OCI-LY3 (cell line): ENCODE data around the gene KIT.

ENCODE experiments used
- H2AFZ ChIP-seq: fragments of 200-600, 300-600 bp; shearing (Covaris generic); 2 replicates; pipeline ENCODE4 v1.6.0; 2014; ENCODE audit warnings: antibody characterized with exemption, low read depth, low read length
- H3K27ac ChIP-seq: fragments of 200-600, 300-600 bp; sonication (generic); 2 replicates; pipeline ENCODE4 v1.5.1; 2014; ENCODE audit warnings: mild to moderate bottlenecking, low read length, moderate library complexity, mixed read lengths
- H3K27me3 ChIP-seq: fragments of 200-600, 300-600 bp; sonication (generic); 2 replicates; pipeline ENCODE4 v1.6.1; 2014; ENCODE audit warnings: low read depth, low read length, mixed read lengths
- H3K36me3 ChIP-seq: fragments of 200-600, 300-600 bp; sonication (generic); replicated peaks from 2 replicates; pipeline ENCODE3; 2014; ENCODE audit warnings: low read depth, low read length, mixed read lengths
- H3K4me1 ChIP-seq: fragments of 300-600, 200-600 bp; sonication (generic); 2 replicates; pipeline ENCODE4 v1.6.1; 2014; ENCODE audit warnings: low read length, mixed read lengths
- H3K4me2 ChIP-seq: fragments of 200-600, 300-600 bp; sonication (generic); 2 replicates; pipeline ENCODE4 v1.6.1; 2014; ENCODE audit warnings: low read length, mixed read lengths
- H3K4me3 ChIP-seq: fragments of 300-600, 200-600 bp; sonication (generic); 2 replicates; pipeline ENCODE4 v1.5.1; 2014; ENCODE audit warnings: antibody characterized with exemption, mild to moderate bottlenecking, low read length, moderate library complexity
- H3K79me2 ChIP-seq: fragments of 300-600, 200-600 bp; shearing (Covaris generic); 2 replicates; pipeline ENCODE4 v1.6.1; 2014; ENCODE audit warnings: mild to moderate bottlenecking, low read length, mixed read lengths
- H3K9ac ChIP-seq: fragments of 300-600, 200-600 bp; shearing (Covaris generic); 2 replicates; pipeline ENCODE4 v1.6.0; 2014; ENCODE audit warnings: mild to moderate bottlenecking, low read length, moderate library complexity
- H3K9me3 ChIP-seq: fragments of 200-600, 300-600 bp; shearing (Covaris generic); 2 replicates; pipeline ENCODE4 v1.6.1; 2014; ENCODE audit warnings: low read length, mixed read lengths; ENCODE audit not compliant: insufficient read depth
- H4K20me1 ChIP-seq: fragments of 200-600, 300-600 bp; sonication (generic); 2 replicates; pipeline ENCODE4 v1.6.1; 2016; ENCODE audit warnings: low read length, mixed read lengths; ENCODE audit not compliant: insufficient read depth
- EZH2phosphoT487 ChIP-seq: fragments of 200-600 bp; shearing (Covaris generic); IDR thresholded peaks from 2 replicates; pipeline ENCODE4 v1.6.1; 2018; ENCODE audit warnings: antibody characterized with exemption, mixed run types, low read depth
- TF ChIP-seq, protein P1 (sequence below): fragments of 200-600, 300-600 bp; sonication (generic); IDR thresholded peaks from 2 replicates; pipeline ENCODE4 v1.5.1; 2014; ENCODE audit warnings: antibody characterized with exemption, low read length, low read depth

The KIT gene

DNA sequence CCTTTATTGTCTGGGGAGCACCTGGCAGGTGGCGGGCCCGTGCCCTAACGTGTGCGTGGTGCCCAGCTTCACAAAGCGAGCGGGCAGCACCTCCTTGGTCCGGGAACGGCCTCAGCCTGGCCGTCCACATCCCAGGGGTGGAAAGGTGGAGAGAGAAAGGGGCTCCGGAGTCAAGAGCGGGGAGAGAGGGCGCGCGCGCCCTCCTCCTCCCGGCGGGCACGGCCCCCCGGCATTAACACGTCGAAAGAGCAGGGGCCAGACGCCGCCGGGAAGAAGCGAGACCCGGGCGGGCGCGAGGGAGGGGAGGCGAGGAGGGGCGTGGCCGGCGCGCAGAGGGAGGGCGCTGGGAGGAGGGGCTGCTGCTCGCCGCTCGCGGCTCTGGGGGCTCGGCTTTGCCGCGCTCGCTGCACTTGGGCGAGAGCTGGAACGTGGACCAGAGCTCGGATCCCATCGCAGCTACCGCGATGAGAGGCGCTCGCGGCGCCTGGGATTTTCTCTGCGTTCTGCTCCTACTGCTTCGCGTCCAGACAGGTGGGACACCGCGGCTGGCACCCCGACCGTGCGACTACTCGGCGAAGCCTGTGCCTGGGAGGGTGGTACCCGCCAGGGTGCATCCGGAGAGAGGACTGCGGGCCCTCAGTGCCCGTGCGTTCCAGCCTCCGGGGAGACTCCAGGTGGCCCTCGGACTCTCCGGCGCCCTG, at the start of gene KIT:
KIT (plus strand) TSS at position 407 of the 701 bp plus-strand sequence; CDS start at position 465, 58 bp downstream.
- Histone ChIP-seq H3K79me2 (no peaks in the 10 kb centered on the region), H3K27ac (no peak within 1 kb of the TSS), H3K9ac (no peak within 1 kb of the TSS), H3K4me1 (no peaks in the 10 kb centered on the region), H4K20me1 (no peaks in the 10 kb centered on the region), H3K9me3 (no peaks in the 10 kb centered on the region), H3K4me2 (no peak within 1 kb of the TSS), H2AFZ (no peak within 1 kb of the TSS), H3K4me3 (no peak within 1 kb of the TSS), H3K36me3 (no peaks in the 10 kb centered on the region), H3K27me3 (no peaks in the 10 kb centered on the region)
- no peak for TF ChIP-seq EZH2phosphoT487
- TF ChIP-seq, protein P1, sequence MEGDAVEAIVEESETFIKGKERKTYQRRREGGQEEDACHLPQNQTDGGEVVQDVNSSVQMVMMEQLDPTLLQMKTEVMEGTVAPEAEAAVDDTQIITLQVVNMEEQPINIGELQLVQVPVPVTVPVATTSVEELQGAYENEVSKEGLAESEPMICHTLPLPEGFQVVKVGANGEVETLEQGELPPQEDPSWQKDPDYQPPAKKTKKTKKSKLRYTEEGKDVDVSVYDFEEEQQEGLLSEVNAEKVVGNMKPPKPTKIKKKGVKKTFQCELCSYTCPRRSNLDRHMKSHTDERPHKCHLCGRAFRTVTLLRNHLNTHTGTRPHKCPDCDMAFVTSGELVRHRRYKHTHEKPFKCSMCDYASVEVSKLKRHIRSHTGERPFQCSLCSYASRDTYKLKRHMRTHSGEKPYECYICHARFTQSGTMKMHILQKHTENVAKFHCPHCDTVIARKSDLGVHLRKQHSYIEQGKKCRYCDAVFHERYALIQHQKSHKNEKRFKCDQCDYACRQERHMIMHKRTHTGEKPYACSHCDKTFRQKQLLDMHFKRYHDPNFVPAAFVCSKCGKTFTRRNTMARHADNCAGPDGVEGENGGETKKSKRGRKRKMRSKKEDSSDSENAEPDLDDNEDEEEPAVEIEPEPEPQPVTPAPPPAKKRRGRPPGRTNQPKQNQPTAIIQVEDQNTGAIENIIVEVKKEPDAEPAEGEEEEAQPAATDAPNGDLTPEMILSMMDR = no peak

DNA sequence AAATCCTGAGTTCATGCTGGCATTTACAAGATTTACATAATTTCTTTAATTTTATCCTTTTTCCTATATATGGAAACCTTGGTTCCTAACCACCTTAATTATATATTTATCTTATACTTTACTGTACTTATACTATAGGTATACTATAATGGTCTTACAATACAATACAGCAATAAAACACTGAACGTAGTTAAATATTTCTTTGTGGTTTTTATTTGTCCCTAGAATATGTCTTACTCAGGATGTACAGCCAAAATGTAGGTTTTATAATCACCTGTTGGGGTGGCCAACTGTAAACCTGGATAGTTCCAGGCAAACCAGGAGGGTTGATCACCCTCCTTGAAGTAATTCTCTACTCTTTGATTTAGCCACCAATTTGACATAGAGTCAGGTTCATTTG, 48.4 kb upstream of the KIT start:
- H4K20me1 ChIP-seq = no peaks in the 10 kb centered on the region
- H3K4me3 ChIP-seq = no peak overlapping the region
- no peaks in the 10 kb centered on the region for H3K4me1 ChIP-seq
- no peak overlapping the region for H3K27ac ChIP-seq
- no peaks in the 10 kb centered on the region for H3K27me3 ChIP-seq
- no peak overlapping the region for H3K4me2 ChIP-seq
- TF ChIP-seq, protein P1 = no peak
- H3K9ac ChIP-seq = no peak overlapping the region
- no peak overlapping the region for H2AFZ ChIP-seq
- no peaks in the 10 kb centered on the region for H3K36me3 ChIP-seq
- H3K9me3 ChIP-seq = no peaks in the 10 kb centered on the region
- no peaks in the 10 kb centered on the region for H3K79me2 ChIP-seq

DNA sequence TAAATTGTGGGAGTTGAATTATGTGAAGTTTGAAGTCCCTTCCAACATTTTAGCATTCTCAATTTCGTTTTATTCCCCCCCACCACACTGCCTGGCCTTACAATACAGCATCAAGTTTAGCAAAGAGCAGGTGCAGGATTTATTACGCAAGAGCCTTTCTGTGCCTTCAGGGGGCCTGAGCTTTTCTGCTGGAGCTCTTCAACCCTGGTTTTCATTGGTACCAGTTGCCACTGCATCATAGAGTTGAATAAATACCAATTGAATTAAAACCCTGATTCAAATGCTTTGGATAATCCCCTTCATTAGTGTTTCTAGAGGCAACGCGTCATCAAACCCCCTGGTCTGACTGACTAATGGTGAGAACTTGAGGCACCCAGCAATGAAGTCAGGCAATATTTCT, 43.6 kb upstream of the KIT start:
- no peak for TF ChIP-seq EZH2phosphoT487
- TF ChIP-seq, protein P1 = no peak
- Histone ChIP-seq H3K27me3 (no peaks in the 10 kb centered on the region), H2AFZ (no peak overlapping the region), H3K4me2 (no peak overlapping the region), H3K9ac (no peak overlapping the region), H3K4me1 (no peaks in the 10 kb centered on the region), H3K4me3 (no peak overlapping the region), H3K36me3 (no peaks in the 10 kb centered on the region), H3K79me2 (no peaks in the 10 kb centered on the region), H3K27ac (no peak overlapping the region), H4K20me1 (no peaks in the 10 kb centered on the region), H3K9me3 (no peaks in the 10 kb centered on the region)

DNA sequence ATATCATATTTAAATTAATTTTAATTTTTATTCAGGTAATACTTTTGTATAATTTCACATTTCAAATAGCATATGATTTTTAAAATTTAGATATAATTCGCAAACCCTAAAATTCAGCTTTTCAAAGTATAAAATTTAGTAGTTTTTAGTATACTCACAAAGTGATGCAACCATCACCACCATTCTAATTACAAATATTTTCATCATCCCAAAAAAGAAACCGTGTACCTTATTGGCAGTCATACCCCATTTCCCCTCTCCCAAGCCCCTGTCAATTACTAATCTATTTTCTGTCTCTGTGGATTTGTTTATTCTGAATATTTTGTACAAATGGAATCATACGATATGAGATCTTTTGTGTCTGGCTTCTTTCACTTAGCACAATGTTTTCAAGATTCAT, 37.0 kb upstream of the KIT start:
- Histone ChIP-seq H3K9ac (no peak overlapping the region), H3K4me1 (no peaks in the 10 kb centered on the region), H3K9me3 (no peaks in the 10 kb centered on the region), H2AFZ (no peak overlapping the region), H3K79me2 (no peaks in the 10 kb centered on the region), H4K20me1 (no peaks in the 10 kb centered on the region), H3K4me2 (no peak overlapping the region), H3K36me3 (no peaks in the 10 kb centered on the region), H3K4me3 (no peak overlapping the region), H3K27ac (no peak overlapping the region), H3K27me3 (no peaks in the 10 kb centered on the region)
- TF ChIP-seq EZH2phosphoT487 = no peak
- TF ChIP-seq, protein P1 = no peak
